GM23338 (cell line): ENCODE results near the gene SH3D21.

ENCODE experiments used
- CREB1 ChIP-seq: fragments of 250-450 bp; sonication (Bioruptor Pico); IDR thresholded peaks from 2 replicates; pipeline ENCODE4 v1.5.0; 2020; ENCODE audit warnings: low read depth, mild to moderate bottlenecking, moderate library complexity
- EZH2 ChIP-seq: fragments of 200-600 bp; sonication (generic); IDR thresholded peaks from one replicate; pipeline ENCODE4 v1.8.0; 2017; ENCODE audit warnings: antibody characterized with exemption, mild to moderate bottlenecking, low read depth; ENCODE audit not compliant: unreplicated experiment
- EZH2phosphoT487 ChIP-seq: fragments of 200-600 bp; sonication (generic); IDR thresholded peaks from one replicate; pipeline ENCODE4 v1.8.1; 2018; ENCODE audit warnings: antibody characterized with exemption; ENCODE audit not compliant: unreplicated experiment
- NANOG ChIP-seq: IDR thresholded peaks from 2 replicates; pipeline ENCODE4 v1.6.1; 2016; ENCODE audit warnings: antibody characterized with exemption, borderline replicate concordance
- POLR2AphosphoS5 ChIP-seq: IDR thresholded peaks from 2 replicates; pipeline ENCODE4 v1.6.1; 2016; ENCODE audit warnings: antibody characterized with exemption, low read depth
- ZNF114 ChIP-seq: fragments of 250-450 bp; sonication (Bioruptor Pico); IDR thresholded peaks from 2 replicates; pipeline ENCODE4 v1.5.0; 2020; ENCODE audit warnings: mild to moderate bottlenecking, moderate library complexity
- TF ChIP-seq, protein P1 (sequence below), 2 experiments: fragments of 200-600 bp in 1 of 2; sonication (generic) in 1 of 2; conservative IDR thresholded peaks; 2 replicates each; pipeline versions ENCODE4 v1.5.1 to v1.6.1; 2016 to 2017; ENCODE audit warnings: antibody characterized with exemption in 2 of 2, low read depth in 2 of 2, mild to moderate bottlenecking in 2 of 2, moderate library complexity in 1 of 2
- TF ChIP-seq, protein P2 (sequence below): IDR thresholded peaks from one replicate; pipeline ENCODE4 v1.6.1; 2018; ENCODE audit warnings: antibody characterized with exemption; ENCODE audit not compliant: unreplicated experiment
- TF ChIP-seq, protein P3 (sequence below): IDR thresholded peaks from 2 replicates; pipeline ENCODE4 v1.6.1; 2016; ENCODE audit warnings: antibody characterized with exemption

DNA sequence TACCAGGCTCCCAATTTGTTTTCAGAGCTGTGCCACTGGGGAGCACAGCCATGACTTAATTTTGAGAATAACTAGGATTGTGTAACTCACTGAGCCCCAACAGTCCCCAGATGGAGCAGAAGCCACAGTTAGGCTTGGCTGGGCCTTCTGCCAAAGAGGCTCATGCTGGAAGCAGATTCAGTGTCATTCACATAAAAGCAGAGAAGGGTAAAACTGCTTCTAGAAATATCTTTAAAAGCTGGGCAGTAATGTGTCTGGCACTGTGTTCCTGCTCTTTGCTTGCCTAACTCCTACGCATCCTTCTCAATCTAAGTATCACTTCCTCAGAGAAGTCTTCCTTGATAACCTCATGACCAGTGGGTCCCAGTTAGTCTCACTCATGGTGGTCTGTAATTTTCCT, 59.2 kb downstream of the SH3D21 start:
- TF ChIP-seq, protein P1, sequence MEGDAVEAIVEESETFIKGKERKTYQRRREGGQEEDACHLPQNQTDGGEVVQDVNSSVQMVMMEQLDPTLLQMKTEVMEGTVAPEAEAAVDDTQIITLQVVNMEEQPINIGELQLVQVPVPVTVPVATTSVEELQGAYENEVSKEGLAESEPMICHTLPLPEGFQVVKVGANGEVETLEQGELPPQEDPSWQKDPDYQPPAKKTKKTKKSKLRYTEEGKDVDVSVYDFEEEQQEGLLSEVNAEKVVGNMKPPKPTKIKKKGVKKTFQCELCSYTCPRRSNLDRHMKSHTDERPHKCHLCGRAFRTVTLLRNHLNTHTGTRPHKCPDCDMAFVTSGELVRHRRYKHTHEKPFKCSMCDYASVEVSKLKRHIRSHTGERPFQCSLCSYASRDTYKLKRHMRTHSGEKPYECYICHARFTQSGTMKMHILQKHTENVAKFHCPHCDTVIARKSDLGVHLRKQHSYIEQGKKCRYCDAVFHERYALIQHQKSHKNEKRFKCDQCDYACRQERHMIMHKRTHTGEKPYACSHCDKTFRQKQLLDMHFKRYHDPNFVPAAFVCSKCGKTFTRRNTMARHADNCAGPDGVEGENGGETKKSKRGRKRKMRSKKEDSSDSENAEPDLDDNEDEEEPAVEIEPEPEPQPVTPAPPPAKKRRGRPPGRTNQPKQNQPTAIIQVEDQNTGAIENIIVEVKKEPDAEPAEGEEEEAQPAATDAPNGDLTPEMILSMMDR (conservative IDR thresholded peaks at IDR 0.05; ENCODE audit: low read depth in 2 of 2), result no peak
- no peak for TF ChIP-seq EZH2phosphoT487
- no peak for TF ChIP-seq CREB1 (CRISPR knock-in tag)
- no peak for TF ChIP-seq EZH2
- TF ChIP-seq POLR2AphosphoS5, result no peak
- TF ChIP-seq NANOG, result no peak
- TF ChIP-seq ZNF114 (CRISPR knock-in tag), result no peak
- TF ChIP-seq, protein P2, sequence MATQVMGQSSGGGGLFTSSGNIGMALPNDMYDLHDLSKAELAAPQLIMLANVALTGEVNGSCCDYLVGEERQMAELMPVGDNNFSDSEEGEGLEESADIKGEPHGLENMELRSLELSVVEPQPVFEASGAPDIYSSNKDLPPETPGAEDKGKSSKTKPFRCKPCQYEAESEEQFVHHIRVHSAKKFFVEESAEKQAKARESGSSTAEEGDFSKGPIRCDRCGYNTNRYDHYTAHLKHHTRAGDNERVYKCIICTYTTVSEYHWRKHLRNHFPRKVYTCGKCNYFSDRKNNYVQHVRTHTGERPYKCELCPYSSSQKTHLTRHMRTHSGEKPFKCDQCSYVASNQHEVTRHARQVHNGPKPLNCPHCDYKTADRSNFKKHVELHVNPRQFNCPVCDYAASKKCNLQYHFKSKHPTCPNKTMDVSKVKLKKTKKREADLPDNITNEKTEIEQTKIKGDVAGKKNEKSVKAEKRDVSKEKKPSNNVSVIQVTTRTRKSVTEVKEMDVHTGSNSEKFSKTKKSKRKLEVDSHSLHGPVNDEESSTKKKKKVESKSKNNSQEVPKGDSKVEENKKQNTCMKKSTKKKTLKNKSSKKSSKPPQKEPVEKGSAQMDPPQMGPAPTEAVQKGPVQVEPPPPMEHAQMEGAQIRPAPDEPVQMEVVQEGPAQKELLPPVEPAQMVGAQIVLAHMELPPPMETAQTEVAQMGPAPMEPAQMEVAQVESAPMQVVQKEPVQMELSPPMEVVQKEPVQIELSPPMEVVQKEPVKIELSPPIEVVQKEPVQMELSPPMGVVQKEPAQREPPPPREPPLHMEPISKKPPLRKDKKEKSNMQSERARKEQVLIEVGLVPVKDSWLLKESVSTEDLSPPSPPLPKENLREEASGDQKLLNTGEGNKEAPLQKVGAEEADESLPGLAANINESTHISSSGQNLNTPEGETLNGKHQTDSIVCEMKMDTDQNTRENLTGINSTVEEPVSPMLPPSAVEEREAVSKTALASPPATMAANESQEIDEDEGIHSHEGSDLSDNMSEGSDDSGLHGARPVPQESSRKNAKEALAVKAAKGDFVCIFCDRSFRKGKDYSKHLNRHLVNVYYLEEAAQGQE, result no peak
- TF ChIP-seq, protein P3, sequence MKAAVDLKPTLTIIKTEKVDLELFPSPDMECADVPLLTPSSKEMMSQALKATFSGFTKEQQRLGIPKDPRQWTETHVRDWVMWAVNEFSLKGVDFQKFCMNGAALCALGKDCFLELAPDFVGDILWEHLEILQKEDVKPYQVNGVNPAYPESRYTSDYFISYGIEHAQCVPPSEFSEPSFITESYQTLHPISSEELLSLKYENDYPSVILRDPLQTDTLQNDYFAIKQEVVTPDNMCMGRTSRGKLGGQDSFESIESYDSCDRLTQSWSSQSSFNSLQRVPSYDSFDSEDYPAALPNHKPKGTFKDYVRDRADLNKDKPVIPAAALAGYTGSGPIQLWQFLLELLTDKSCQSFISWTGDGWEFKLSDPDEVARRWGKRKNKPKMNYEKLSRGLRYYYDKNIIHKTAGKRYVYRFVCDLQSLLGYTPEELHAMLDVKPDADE, result no peak
